Stimulated activated CD4-positive, alpha-beta T cell treated with anti-CD3 and anti-CD28 coated beads, Interleukin-1b, Interleukin-23, amount 100 ng/mL, for 4 hours (primary cell): Measurements from ENCODE around the gene PDIA5.

Experiments
- DNase-seq, 2 donors: peaks; one replicate each; pipeline ENCODE4 v3.0.0-alpha.2; 2020; ENCODE audit warnings: low read depth in 2 of 2

PDIA5 gene

GRCh38 chr3:123066896-123067688, at the start of gene PDIA5:
Gene PDIA5, plus strand, starts transcription at chr3:123067025. Its CDS starts 140 bp downstream, at chr3:123067165.
- DNase-seq: peak; percentile 63 to 74

GRCh38 chr3:123018683-123019082, 48.1 kb upstream of the PDIA5 start:
- no peak for DNase-seq

- DNase-seq: no peak
Observed at GRCh38 chr3:123019161-123019560, 47.7 kb upstream of the PDIA5 start.

GRCh38 chr3:123019591-123019990, 47.2 kb upstream of the PDIA5 start:
- no peak for DNase-seq

GRCh38 chr3:123020709-123021108, 46.1 kb upstream of the PDIA5 start:
- DNase-seq: no peak

GRCh38 chr3:123021388-123021787, 45.4 kb upstream of the PDIA5 start:
- DNase-seq: no peak

GRCh38 chr3:123021996-123022510, 44.8 kb upstream of the PDIA5 start:
- no peak for DNase-seq

- DNase-seq: no peak
Observed at GRCh38 chr3:123024056-123024455, 42.8 kb upstream of the PDIA5 start.

GRCh38 chr3:123025642-123026521, 40.9 kb upstream of the PDIA5 start:
- DNase-seq: no peak

GRCh38 chr3:123026565-123027291, 40.1 kb upstream of the PDIA5 start:
- no peak for DNase-seq

GRCh38 chr3:123027292-123028232, 39.3 kb upstream of the PDIA5 start, which contains the start of gene SEMA5B:
Gene SEMA5B, minus strand, starts transcription at chr3:123027763. Its CDS starts 66,500 bp downstream, at chr3:122961263.
- DNase-seq: no peak

- no peak for DNase-seq
Observed at GRCh38 chr3:123028233-123028828, 38.5 kb upstream of the PDIA5 start.

GRCh38 chr3:123031051-123031450, 35.8 kb upstream of the PDIA5 start:
- DNase-seq: no peak

GRCh38 chr3:123032057-123032456, 34.8 kb upstream of the PDIA5 start:
- no peak for DNase-seq

- no peak for DNase-seq
Observed at GRCh38 chr3:123034120-123034519, 32.7 kb upstream of the PDIA5 start.

GRCh38 chr3:123034996-123035395, 31.8 kb upstream of the PDIA5 start:
- DNase-seq: no peak

- no peak for DNase-seq
Observed at GRCh38 chr3:123036352-123037014, 30.3 kb upstream of the PDIA5 start.

- DNase-seq: no peak
Observed at GRCh38 chr3:123037015-123037375, 29.8 kb upstream of the PDIA5 start.

- no peak for DNase-seq
Observed at GRCh38 chr3:123038751-123039150, 28.1 kb upstream of the PDIA5 start.

- DNase-seq: no peak
Observed at GRCh38 chr3:123039178-123039577, 27.6 kb upstream of the PDIA5 start.
